Measurements from ENCODE around the gene MAN1A1. TPM values are rescaled to one million over a fixed set of nuclear protein-coding genes. Genes with fewer than 3 reads are reported as not detected.

The MAN1A1 gene
- total RNA-seq, 3 donors from 2014 or later = 45.1 to 74.2 (median 66.4) TPM

DNA sequence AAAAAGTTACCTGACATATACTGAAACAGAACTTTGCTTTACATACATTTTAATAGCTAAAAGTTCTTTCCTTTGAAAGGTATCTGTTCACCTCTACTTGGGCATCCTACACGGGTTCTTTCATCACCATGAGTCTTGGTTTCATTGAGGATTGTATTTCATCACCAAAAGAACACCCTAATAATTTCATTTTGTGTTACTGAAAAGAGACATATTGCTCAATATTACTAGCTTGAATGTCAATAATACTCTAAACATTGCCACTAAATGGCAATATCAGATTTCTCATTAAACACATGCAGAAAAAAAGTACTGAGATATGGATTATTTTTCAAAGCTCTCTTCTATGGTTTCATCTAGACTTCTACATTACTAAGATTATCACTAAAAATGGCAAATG, 30.8 kb downstream of the MAN1A1 start:
- ATAC-seq = no peak
- Histone ChIP-seq H3K9me3 (no peaks in the 10 kb centered on the region), H3K4me3 (no peak overlapping the region), H3K4me1 (ENCODE audit: low read depth) (no peaks in the 10 kb centered on the region), H3K36me3 (ENCODE audit: low read depth) (no peaks in the 10 kb centered on the region)
- intact Hi-C loops (cut with DNase I, micrococcal nuclease) = no loop called here
- DNase-seq = no peak
- TF ChIP-seq, protein P1, sequence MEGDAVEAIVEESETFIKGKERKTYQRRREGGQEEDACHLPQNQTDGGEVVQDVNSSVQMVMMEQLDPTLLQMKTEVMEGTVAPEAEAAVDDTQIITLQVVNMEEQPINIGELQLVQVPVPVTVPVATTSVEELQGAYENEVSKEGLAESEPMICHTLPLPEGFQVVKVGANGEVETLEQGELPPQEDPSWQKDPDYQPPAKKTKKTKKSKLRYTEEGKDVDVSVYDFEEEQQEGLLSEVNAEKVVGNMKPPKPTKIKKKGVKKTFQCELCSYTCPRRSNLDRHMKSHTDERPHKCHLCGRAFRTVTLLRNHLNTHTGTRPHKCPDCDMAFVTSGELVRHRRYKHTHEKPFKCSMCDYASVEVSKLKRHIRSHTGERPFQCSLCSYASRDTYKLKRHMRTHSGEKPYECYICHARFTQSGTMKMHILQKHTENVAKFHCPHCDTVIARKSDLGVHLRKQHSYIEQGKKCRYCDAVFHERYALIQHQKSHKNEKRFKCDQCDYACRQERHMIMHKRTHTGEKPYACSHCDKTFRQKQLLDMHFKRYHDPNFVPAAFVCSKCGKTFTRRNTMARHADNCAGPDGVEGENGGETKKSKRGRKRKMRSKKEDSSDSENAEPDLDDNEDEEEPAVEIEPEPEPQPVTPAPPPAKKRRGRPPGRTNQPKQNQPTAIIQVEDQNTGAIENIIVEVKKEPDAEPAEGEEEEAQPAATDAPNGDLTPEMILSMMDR (IDR thresholded peaks at IDR 0.05) = no peak

DNA sequence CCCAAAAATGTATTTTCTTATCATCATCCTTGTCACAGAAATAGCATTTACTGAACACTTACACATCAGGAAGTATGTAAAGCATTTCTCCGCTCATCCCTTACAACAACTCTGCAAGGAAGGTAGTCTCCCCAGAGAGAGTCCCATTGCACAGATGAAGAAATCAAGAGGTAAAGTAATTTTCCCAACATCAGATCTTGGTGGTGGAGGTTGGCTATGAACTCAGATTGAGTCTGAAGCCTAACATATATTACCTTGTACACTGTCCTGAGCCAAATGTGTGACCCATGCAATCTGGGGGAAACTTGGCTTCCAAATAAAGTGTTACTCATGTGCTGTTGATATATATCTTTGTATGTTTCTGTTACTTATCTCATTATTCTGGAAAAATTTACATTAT, 31.4 kb downstream of the MAN1A1 start:
- Histone ChIP-seq H3K4me1 (ENCODE audit: low read depth) (no peaks in the 10 kb centered on the region), H3K4me3 (no peak overlapping the region), H3K36me3 (ENCODE audit: low read depth) (no peaks in the 10 kb centered on the region), H3K9me3 (no peaks in the 10 kb centered on the region)
- no peak for DNase-seq
- intact Hi-C loops (cut with DNase I, micrococcal nuclease) = no loop called here
- no peak for ATAC-seq
- TF ChIP-seq, protein P1 (IDR thresholded peaks at IDR 0.05) = no peak

DNA sequence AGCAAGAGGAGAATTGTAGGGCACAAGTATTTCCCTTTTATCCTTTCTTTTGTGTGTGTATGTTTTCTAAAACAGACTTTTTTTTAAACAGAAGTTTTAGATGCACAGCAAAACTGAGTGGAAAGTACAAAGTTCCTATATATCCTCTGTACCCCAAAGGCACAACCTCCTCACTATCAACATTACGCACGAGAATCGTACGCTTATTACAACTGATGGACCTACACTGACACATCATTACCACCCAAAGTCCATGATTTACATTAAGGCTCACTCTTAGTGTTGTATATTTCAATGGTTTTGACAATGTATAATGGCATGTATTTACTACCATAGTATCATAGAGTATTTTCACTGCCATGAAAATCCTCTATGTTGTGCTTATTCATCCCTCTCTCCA, 32.6 kb downstream of the MAN1A1 start:
- Histone ChIP-seq H3K9me3 (no peaks in the 10 kb centered on the region), H3K36me3 (ENCODE audit: low read depth) (no peaks in the 10 kb centered on the region)
- intact Hi-C loops (cut with DNase I, micrococcal nuclease) = no loop called here

DNA sequence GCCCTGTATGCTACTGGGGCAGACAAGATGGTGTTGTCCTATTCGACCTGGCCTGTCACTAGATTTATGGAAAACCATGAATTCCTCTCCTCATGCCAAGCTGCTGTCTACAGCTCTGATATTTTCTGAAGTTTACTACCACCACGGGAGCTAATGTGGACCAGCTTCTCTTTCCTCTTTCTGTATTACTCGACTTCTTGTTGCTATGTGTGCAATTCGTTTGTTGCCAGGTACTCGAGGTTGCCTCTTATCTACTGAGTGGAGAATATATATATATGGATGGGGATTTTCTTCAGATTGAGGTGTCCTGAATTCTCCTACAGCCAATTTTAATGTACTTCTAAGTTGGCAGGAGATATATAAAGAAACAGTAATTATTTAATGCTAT, 34.7 kb downstream of the MAN1A1 start:
- Histone ChIP-seq H3K4me3 (no peak overlapping the region), H3K4me1 (ENCODE audit: low read depth) (peaks cover 10% of the 10 kb centered on the region), H3K9me3 (no peaks in the 10 kb centered on the region), H3K36me3 (ENCODE audit: low read depth) (no peaks in the 10 kb centered on the region)
- intact Hi-C loops (cut with DNase I, micrococcal nuclease) = no loop called here
- ATAC-seq (peak; percentile 14), DNase-seq (no peak)
- TF ChIP-seq, protein P1 (IDR thresholded peaks at IDR 0.05) = no peak

More for the DNA sequence above, 32.6 kb downstream of the MAN1A1 start:
- ATAC-seq (no peak), DNase-seq (no peak)
- TF ChIP-seq, protein P1 (IDR thresholded peaks at IDR 0.05) = no peak
- H3K4me3 ChIP-seq = no peak overlapping the region
- H3K4me1 ChIP-seq (ENCODE audit: low read depth) = peaks cover 6% of the 10 kb centered on the region

DNA sequence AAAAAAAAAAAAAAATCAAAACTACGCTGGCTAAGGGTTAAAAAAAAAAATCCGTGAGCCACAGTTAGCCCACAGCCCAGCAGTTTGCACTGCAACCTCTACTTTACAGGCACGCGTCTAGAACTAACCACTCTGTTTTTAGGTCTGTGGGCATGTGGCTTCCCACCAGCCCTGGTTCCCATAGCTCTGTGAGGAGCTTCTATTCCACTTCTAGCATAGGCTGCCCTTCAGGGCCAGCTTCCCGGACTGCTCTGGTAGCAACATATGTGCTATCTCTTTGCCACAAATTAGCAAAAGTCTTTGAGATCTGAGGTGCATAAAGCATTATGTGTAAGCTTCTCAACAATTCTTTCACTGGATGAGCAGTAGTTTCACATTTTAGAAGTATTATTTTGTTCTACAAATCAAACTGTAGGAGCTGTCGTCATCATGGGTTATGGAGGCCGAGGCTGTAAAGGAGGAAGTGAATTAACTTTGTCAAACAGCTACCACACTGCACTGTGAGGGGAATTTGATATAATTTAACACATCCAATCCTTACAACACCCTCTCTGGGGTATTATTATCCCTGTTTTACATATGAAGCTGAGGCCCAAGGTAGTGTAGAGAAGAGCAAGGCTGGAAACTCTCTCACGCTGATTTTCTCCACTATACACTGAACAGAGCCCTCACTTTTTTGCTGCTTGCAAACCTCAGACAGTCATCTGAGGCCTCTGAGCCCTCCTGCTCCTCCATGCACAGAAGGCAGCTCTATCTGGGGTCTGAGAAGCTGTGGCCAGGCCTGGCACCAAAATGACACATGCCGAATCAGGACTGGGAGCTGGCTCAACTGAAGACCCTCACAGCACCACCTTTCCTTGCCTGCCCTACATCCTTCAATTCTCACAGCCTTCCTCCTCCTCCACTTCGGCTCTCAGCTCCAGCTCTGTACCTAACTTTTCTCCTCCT, 35.4 kb downstream of the MAN1A1 start:
- ATAC-seq = peak; percentile 50
- Histone ChIP-seq H3K4me3 (no peak overlapping the region), H3K36me3 (ENCODE audit: low read depth) (no peaks in the 10 kb centered on the region), H3K4me1 (ENCODE audit: low read depth) (peaks cover 15% of the 10 kb centered on the region), H3K9me3 (no peaks in the 10 kb centered on the region)
- DNase-seq = peak in 2 of 3 donors; percentile 26 to 37
- TF ChIP-seq, protein P1 (IDR thresholded peaks at IDR 0.05) = no peak
- intact Hi-C loops (cut with DNase I, micrococcal nuclease) = no loop called here

Measured in mucosa of descending colon (tissue), 3 donors.